ENCODE measurements around the gene PLOD2.

Gene PLOD2

GRCh38 chr3:146160964-146161662, at the start of gene PLOD2:
TSS of gene PLOD2 (minus strand) at chr3:146161184. CDS start at chr3:146160989, 195 bp downstream.
- no peak for TF ChIP-seq CTCF (IDR thresholded peaks at IDR 0.05; ENCODE audit: control insufficient read depth, extremely low read depth, insufficient read depth)
- H3K4me3 ChIP-seq (ENCODE audit: low read depth, low read length): peak within 1 kb of the TSS; percentile 54
- DNase-seq (ENCODE audit: low read depth): no peak

- TF ChIP-seq CTCF (IDR thresholded peaks at IDR 0.05; ENCODE audit: control insufficient read depth, extremely low read depth, insufficient read depth): no peak
- no peak for DNase-seq (ENCODE audit: low read depth)
- no peak overlapping the region for H3K4me3 ChIP-seq (ENCODE audit: low read depth, low read length)
Observed at GRCh38 chr3:146209371-146209770, 48.4 kb upstream of the PLOD2 start.

GRCh38 chr3:146203776-146204175, 42.8 kb upstream of the PLOD2 start:
- DNase-seq (ENCODE audit: low read depth): no peak
- no peak for TF ChIP-seq CTCF (IDR thresholded peaks at IDR 0.05; ENCODE audit: control insufficient read depth, extremely low read depth, insufficient read depth)
- H3K4me3 ChIP-seq (ENCODE audit: low read depth, low read length): no peak overlapping the region

GRCh38 chr3:146200461-146201220, 39.7 kb upstream of the PLOD2 start:
- no peak for DNase-seq (ENCODE audit: low read depth)
- no peak overlapping the region for H3K4me3 ChIP-seq (ENCODE audit: low read depth, low read length)
- TF ChIP-seq CTCF (IDR thresholded peaks at IDR 0.05; ENCODE audit: control insufficient read depth, extremely low read depth, insufficient read depth): no peak

GRCh38 chr3:146199762-146200161, 38.8 kb upstream of the PLOD2 start:
- H3K4me3 ChIP-seq (ENCODE audit: low read depth, low read length): no peak overlapping the region
- no peak for TF ChIP-seq CTCF (IDR thresholded peaks at IDR 0.05; ENCODE audit: control insufficient read depth, extremely low read depth, insufficient read depth)
- DNase-seq (ENCODE audit: low read depth): no peak

- no peak for TF ChIP-seq CTCF (IDR thresholded peaks at IDR 0.05; ENCODE audit: control insufficient read depth, extremely low read depth, insufficient read depth)
- no peak overlapping the region for H3K4me3 ChIP-seq (ENCODE audit: low read depth, low read length)
Observed at GRCh38 chr3:146196789-146197188, 35.8 kb upstream of the PLOD2 start.

More at GRCh38 chr3:146196789-146197188, 35.8 kb upstream of the PLOD2 start:
- no peak for DNase-seq (ENCODE audit: low read depth)

Data from LNCaP clone FGC (cell line).